HG03097 (cell line): Measurements from ENCODE around the gene ZNF552.
A peak's percentile ranks its signal among the peaks of the same experiment; 100 is the strongest.

Experiments
- ATAC-seq: cut with Tn5 transposase; IDR thresholded peaks from one replicate; pipeline ENCODE4 v1.9.1; 2021; ENCODE audit not compliant: unreplicated experiment, low FRiP score

Gene ZNF552

GRCh38 chr19:57779220-57779845 is 35.4 kb downstream of the ZNF552 start:
- ATAC-seq, result no peak

DNA sequence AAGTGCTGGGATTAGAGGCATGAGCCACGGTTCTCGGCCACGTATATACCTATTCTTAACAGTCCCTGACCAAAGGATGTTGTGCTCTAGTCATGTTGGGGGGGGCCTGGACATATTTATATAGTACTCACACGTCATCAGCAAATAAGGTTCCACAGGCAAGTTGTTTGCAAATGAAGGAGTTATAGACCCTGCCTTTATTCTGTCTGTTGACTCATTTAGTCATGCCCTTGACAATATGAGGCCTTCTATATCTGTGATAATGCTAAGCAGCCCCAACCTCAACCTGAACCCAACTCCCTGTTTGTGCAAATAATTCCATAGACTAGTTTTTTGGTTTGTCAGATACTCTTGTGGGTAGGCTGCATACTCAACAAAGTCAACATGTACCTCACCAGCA is 36.4 kb downstream of the ZNF552 start:
- no peak for ATAC-seq

DNA sequence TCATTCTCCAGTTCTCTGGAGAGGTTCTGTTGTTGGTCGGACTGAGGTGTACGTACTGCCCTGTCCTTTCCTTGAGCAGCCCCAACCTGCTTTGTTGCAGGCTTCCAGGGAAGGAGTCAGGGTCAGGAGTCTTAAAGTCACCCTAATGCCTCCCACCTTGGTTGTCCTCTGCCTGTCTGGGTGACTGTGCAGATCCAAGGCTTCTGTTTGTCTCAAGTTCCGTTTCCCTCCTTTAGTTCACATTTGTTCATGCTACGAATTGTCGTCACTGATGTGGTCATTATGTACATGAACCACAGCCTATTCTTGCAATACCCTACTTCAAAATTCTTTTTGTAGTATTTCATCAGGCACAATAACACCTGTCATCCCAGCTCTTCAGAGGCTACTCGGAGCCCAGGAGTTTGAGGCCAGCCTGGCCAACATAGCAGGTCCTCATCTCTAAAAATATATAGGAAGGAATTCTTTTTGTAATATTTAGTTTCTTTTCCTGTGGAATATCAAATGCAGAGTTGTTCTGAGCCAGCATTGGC is 37.9 kb downstream of the ZNF552 start:
- no peak for ATAC-seq

GRCh38 chr19:57773488-57773887 is 41.2 kb downstream of the ZNF552 start:
- ATAC-seq, result no peak

DNA sequence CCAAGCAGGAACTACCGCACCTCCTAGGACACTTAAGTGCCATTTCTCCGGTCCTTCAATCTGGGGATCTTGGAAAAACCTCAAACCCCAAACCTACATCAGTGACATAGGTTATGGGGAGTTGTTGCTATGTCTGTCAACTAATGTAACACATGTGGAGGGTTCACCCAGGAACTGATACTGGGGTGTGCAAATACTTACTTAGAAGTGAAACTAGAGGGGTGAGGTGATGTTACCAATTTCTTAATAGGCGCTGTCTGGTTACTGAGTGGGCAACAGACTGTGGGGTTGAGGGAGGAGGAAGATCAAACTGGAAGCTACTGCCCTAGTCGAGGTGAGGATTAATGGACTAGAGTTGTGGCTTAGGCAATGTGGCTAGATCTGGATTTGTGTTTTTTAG is 43.3 kb downstream of the ZNF552 start:
- no peak for ATAC-seq

DNA sequence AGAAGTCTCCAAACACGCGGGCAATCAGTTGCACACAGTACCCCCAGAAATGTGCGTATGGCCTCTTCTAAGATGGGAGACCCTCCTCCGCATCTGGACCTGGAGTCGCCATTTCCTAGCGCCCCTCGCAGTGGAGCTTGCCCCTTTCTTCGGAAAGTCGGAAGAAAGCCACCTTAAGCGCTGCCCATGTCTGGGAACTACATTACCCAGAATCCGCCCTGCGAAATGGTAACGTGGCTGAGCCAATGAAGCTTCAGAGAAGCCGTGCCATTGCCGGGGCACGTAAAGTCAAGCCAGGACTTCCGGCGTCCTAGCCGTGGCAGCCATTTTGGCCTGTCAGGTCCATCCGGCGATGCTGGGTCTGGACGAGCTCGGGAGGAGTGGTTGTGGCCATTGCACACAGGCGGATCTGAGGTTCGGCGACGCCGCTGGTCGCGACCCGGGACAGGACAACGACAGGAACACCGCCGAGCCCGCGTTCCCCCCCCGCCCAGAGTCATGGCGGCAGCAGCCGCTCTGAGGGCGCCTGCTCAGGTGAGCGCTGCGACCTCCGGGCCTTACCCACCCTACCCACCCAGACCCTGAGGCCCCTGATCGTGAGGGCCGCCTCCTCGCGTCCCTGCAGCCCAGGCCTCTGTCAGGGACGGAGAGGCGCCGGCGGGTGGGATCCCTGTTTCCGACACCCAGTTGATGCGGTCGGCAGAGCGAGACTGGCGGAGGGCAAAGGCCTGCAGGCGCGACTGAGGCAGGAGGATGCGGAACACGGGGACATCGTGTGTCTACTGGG is 45.2 kb downstream of the ZNF552 start, which contains the start of gene ZNF586:
TSS of gene ZNF586 (plus strand) at position 332 of the 787 bp plus-strand sequence. CDS start at position 499, 167 bp downstream.
- peak; percentile 93 for ATAC-seq

GRCh38 chr19:57759096-57759495 is 55.6 kb downstream of the ZNF552 start:
- no peak for ATAC-seq

DNA sequence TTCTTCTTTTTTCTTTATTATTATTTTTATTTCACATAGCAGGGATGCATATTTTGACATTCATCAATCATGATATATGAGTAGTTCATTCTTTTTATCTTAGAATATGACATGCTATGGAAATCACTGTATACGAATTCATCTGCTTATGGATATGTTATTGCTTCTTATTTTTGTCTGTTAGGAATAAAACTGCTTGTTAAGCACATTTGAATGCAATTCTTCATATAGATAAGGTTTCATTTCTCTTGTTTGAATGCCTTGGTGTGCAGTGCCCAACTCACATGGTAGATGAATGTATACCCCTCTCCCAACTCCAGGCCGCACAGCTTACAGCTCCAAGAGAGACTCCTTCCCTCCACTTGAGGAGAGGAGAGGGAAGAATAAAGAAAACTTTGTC is 56.8 kb downstream of the ZNF552 start:
- no peak for ATAC-seq
